Measurements from ENCODE around the gene GP1BB.

GRCh38 chr22:19732403-19733113, 9.2 kb downstream of the GP1BB start:
- TF ChIP-seq TARDBP (IDR thresholded peaks at IDR 0.05) (no peak), SP1 (IDR thresholded peaks at IDR 0.05) (no peak), FOXA1 (IDR thresholded peaks at IDR 0.05) (no peak), FOXM1 (IDR thresholded peaks at IDR 0.05; ENCODE audit: borderline replicate concordance) (no peak)

Data from HEK293T (cell line).